Stomach smooth muscle (tissue), 2 donors: ENCODE measurements around the gene RFPL3.
"Not testable (repeated sequence)": the region's sequence is repeated elsewhere in the genome, so short reads cannot be mapped to it uniquely, and the experiment has no call there.

Source experiments
- H3K27ac ChIP-seq: one replicate; pipeline ENCODE4 v1.7.0; 2013; ENCODE audit warnings: mild to moderate bottlenecking, low read length, inconsistent platforms
- H3K27me3 ChIP-seq, 2 donors: one replicate each; pipeline ENCODE4 v1.7.0; 2013; ENCODE audit warnings: low read length in 2 of 2; ENCODE audit not compliant: insufficient read depth in 2 of 2, control insufficient read depth in 1 of 2
- H3K36me3 ChIP-seq, 2 donors: one replicate each; pipeline ENCODE4 v1.7.0; 2013; ENCODE audit warnings: low read length in 2 of 2; ENCODE audit not compliant: control insufficient read depth in 2 of 2, insufficient read depth in 2 of 2
- H3K4me1 ChIP-seq: one replicate; pipeline ENCODE4 v1.7.0; 2013; ENCODE audit warnings: low read length; ENCODE audit not compliant: control insufficient read depth, insufficient read depth
- H3K4me3 ChIP-seq, 2 donors: one replicate each; pipeline ENCODE4 v1.7.0; 2013; ENCODE audit warnings: low read length in 2 of 2
- H3K9ac ChIP-seq, 2 donors: one replicate each; pipeline ENCODE4 v1.7.0; 2013; ENCODE audit warnings: low read length in 2 of 2, mild to moderate bottlenecking in 1 of 2
- H3K9me3 ChIP-seq, 2 donors: one replicate each; pipeline ENCODE4 v1.7.0; 2013; ENCODE audit warnings: low read length in 2 of 2; ENCODE audit not compliant: control insufficient read depth in 2 of 2
- donor health status: healthy.
- donor health status: Pancreatic carcinoma.

The RFPL3 gene

GRCh38 chr22:32338757-32339156 lies 18.9 kb upstream of the RFPL3 start:
- no peaks in the 10 kb centered on the region for H3K4me1 ChIP-seq
- no peak overlapping the region for H3K27ac ChIP-seq
- no peak overlapping the region for H3K9ac ChIP-seq
- peaks cover 4 to 16% of the 10 kb centered on the region in 2 donors for H3K27me3 ChIP-seq
- H3K36me3 ChIP-seq = no peaks in the 10 kb centered on the region
- H3K4me3 ChIP-seq = no peak overlapping the region
- no peaks in the 10 kb centered on the region for H3K9me3 ChIP-seq

DNA sequence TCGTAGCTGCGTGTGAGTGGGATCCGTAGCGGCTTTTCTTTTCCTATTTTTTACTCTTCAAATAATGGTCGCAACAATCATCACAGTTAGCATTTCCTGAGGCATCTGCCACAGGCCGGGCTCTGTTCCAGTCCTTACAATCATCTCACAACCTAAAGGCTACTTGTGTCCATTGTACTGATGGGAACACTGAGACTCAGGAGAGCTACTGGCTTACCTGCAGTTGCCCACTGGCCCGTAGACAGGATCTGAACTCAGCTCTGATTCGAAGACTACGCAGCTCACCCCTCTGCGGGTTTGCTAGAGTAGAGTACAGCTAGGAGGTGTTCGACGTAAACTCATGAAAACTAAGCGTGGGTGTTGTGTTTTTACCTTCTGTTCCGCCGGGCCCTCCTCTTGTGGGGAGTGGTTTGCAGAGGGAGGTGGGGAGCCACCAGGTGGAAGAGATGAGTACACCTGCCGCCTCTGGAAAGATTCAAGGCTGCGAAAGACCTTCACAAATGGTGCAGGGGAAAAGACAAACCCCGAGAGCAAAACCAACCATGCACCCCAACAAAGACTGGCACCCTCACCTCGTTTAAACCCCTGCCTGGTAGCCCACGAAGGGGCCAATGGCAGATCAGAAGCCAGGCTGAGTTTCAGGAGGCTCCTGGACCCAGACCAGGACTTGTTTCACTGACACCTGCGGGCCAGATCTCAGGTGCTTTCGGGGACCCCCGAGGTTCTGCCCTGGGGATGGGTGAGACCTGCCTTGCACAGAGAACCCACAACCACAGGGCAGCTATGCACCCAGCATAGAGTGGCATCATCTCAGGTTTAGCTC lies 18.3 kb upstream of the RFPL3 start:
- H3K4me1 ChIP-seq = no peaks in the 10 kb centered on the region
- H3K4me3 ChIP-seq = no peak overlapping the region
- H3K36me3 ChIP-seq = no peaks in the 10 kb centered on the region
- no peaks in the 10 kb centered on the region for H3K9me3 ChIP-seq
- no peak overlapping the region for H3K9ac ChIP-seq
- H3K27ac ChIP-seq = no peak overlapping the region
- peaks cover 7 to 16% of the 10 kb centered on the region in 2 donors for H3K27me3 ChIP-seq

DNA sequence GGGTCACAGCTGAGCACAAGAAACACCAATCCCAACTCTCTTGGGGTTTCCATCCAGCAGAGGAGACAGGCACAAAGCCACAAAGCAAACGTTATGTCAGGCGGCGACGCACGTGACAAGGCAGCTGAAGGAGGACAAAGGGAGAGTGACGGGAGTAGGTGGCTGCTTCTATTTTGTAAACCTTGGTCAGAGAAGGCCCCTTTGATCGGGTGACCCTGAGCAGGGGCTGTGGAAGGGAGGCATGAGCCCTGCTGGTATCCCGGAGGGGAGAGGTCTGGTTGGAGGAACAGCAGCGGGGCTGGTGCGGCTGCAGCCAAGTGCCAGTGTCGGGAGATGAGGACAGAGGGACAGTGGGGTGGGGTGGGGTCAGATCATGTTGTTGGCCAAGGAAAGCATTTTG lies 17.3 kb upstream of the RFPL3 start:
- H3K4me3 ChIP-seq = no peak overlapping the region
- H3K9me3 ChIP-seq = no peaks in the 10 kb centered on the region
- no peak overlapping the region for H3K9ac ChIP-seq
- H3K36me3 ChIP-seq = no peaks in the 10 kb centered on the region
- no peak overlapping the region for H3K27ac ChIP-seq
- H3K27me3 ChIP-seq = peaks cover 7 to 11% of the 10 kb centered on the region in 2 donors
- H3K4me1 ChIP-seq = no peaks in the 10 kb centered on the region

DNA sequence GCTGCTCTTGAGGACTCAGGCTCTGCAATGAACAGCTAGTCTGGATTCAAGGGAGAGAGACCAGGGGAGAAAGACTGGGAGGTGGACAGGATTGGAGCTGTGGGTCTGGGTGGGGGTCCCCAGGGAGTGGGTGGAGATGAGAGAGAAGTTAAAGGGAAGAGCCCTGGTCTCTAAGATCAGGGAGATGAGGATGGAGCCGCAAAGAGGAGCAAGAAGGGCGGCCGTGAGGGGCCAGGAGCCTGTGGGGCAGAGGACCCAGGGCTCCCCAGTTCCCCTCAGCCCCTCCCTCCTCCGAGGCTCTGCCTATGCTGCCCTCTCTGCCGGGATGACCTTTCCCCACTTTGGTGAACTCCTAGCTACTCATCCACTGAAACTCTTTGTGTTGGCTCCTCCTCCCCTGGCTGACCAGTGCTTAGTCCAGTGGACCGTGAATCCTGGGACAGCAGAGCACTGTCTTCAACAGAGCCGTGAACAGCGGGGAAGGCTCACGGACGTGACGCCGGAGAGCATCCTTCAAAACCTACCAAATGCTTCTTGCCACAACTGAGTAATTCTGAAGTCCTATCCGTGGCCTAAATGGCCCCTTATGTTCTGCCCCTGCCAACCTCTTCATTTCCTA lies 16.4 kb upstream of the RFPL3 start:
- no peaks in the 10 kb centered on the region for H3K9me3 ChIP-seq
- peaks cover 7 to 11% of the 10 kb centered on the region in 2 donors for H3K27me3 ChIP-seq
- no peaks in the 10 kb centered on the region for H3K4me1 ChIP-seq
- no peak overlapping the region for H3K4me3 ChIP-seq
- no peak overlapping the region for H3K9ac ChIP-seq
- no peaks in the 10 kb centered on the region for H3K36me3 ChIP-seq
- no peak overlapping the region for H3K27ac ChIP-seq

DNA sequence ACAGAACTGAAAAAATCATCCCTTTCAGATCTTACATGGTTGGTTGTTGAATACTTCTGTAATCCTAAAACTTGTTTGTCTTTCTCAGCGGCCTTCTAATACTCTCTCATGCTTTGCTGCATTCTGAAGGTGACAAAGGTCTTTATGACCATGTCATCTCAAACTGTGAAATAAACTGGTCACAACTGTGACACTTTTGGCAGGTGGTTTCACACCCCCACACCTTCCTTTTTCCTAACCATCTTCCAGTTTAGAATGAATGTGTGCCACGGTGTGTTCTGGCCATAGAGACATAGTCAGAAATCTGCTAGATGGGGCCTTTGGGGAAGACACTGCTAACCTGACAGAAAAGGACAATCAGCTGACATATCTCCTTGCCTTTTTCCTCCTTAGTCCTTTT lies 14.7 kb upstream of the RFPL3 start:
- H3K4me3 ChIP-seq = no peak overlapping the region
- H3K9ac ChIP-seq = no peak overlapping the region
- H3K9me3 ChIP-seq = no peaks in the 10 kb centered on the region
- no peak overlapping the region for H3K27ac ChIP-seq
- no peaks in the 10 kb centered on the region for H3K4me1 ChIP-seq
- no peaks in the 10 kb centered on the region for H3K36me3 ChIP-seq
- H3K27me3 ChIP-seq = peaks cover 7 to 11% of the 10 kb centered on the region in 2 donors

DNA sequence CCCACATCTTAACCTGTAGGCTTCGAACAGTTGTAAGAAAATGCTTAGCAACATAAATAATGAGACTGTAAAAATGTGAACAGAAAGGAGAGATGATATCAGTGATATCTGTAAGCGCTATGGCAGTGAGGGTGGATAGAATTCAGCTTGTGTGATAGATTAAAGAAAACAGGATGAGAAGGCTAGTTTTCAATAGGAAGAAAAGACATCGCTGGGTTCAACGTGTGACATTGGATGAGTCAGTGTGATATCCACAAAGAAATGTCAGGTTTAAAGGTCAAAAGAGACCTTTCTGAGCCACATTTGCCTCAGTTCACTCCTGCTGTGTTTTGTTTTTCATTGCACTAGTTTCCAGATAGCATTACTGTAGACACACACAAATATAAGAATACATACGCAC lies 13.7 kb upstream of the RFPL3 start:
- no peaks in the 10 kb centered on the region for H3K4me1 ChIP-seq
- H3K27ac ChIP-seq = no peak overlapping the region
- H3K9me3 ChIP-seq = no peaks in the 10 kb centered on the region
- no peak overlapping the region for H3K9ac ChIP-seq
- H3K36me3 ChIP-seq = no peaks in the 10 kb centered on the region
- no peak overlapping the region for H3K4me3 ChIP-seq
- H3K27me3 ChIP-seq = peaks cover 7 to 11% of the 10 kb centered on the region in 2 donors

DNA sequence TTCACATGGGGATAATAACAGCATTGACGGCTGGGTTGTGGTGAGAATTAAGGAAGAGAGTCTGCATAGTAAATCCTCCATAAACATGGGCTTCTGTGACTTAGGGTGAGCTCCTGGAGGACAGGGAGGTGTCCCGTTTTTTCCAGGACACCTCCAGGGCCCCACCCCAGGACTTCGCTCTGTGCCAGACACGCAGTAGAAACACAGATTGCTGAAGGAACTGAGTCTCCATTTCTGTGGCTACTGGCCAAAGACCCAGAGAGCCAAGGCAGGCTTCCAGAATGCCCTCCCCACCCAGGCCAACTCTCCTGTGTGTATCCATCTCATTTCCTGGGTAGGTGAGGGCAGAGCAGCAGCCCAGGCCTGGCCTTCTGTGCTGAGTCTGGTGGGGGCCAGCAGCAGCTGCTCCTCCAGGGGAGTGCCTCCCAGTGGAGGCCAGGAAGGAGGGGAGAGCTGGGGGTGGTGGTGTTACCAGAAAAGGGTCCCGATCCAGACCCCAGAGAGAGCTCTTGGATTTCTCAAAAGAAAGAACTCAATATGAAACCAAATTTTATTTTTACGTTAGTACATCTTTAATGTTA lies 9.5 kb upstream of the RFPL3 start:
- no peaks in the 10 kb centered on the region for H3K4me1 ChIP-seq
- H3K36me3 ChIP-seq = no peaks in the 10 kb centered on the region
- no peak overlapping the region for H3K9ac ChIP-seq
- H3K9me3 ChIP-seq = no peaks in the 10 kb centered on the region
- H3K4me3 ChIP-seq = no peak overlapping the region
- peaks cover 0 to 3% of the 10 kb centered on the region in 2 donors for H3K27me3 ChIP-seq
- no peak overlapping the region for H3K27ac ChIP-seq

- not testable (repeated sequence) for H3K36me3 ChIP-seq, H3K27ac ChIP-seq, H3K9me3 ChIP-seq, H3K4me3 ChIP-seq, H3K4me1 ChIP-seq, H3K9ac ChIP-seq, H3K27me3 ChIP-seq
These were observed 5.8 kb upstream of the RFPL3 start for GRCh38 chr22:32351875-32352274.

DNA sequence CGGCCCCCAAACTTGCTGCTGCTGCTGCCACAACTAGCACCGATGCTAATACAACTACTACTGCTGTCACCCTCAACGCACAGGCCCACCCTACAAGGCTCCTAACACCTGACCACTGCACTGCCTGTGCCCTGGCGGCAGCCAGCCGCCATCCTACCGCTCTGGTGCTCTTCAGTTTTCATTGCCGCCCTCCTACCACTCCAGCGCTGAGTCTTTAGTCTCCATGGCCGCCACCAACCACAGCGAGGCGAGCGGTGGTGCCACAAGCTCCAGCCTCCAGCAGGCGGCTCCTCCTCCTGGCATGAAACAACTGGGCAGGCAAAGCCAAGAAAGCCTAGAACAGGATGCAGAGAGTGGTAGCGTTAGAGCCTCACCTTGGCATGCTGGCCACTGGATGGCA lies 5.0 kb upstream of the RFPL3 start:
- no peak overlapping the region for H3K27ac ChIP-seq
- H3K4me1 ChIP-seq = no peaks in the 10 kb centered on the region
- no peak overlapping the region for H3K9ac ChIP-seq
- no peak overlapping the region for H3K4me3 ChIP-seq
- H3K36me3 ChIP-seq = no peaks in the 10 kb centered on the region
- H3K9me3 ChIP-seq = no peaks in the 10 kb centered on the region
- no peaks in the 10 kb centered on the region for H3K27me3 ChIP-seq

DNA sequence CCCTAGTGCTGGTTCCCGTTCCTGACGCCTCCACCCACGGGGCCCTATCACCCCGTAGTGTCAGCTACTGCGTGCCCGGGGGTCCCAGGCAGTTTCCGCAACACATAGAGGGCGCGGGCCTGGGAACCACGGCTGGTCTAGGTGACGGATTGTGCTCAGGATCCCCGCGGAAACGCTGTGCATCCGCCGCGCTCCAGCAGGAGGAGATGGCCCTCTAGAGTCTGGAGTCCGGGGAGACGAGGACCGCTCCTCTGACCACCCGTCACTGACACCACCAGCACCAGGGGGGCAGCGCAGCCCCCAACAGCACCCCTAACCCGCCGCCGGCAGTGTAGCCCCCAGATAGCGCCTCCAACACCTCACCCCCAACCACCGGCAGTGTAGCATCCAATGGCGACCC lies 4.4 kb upstream of the RFPL3 start:
- no peaks in the 10 kb centered on the region for H3K27me3 ChIP-seq
- H3K27ac ChIP-seq = no peak overlapping the region
- H3K9ac ChIP-seq = no peak overlapping the region
- no peaks in the 10 kb centered on the region for H3K36me3 ChIP-seq
- no peaks in the 10 kb centered on the region for H3K4me1 ChIP-seq
- H3K9me3 ChIP-seq = no peaks in the 10 kb centered on the region
- H3K4me3 ChIP-seq = no peak overlapping the region

DNA sequence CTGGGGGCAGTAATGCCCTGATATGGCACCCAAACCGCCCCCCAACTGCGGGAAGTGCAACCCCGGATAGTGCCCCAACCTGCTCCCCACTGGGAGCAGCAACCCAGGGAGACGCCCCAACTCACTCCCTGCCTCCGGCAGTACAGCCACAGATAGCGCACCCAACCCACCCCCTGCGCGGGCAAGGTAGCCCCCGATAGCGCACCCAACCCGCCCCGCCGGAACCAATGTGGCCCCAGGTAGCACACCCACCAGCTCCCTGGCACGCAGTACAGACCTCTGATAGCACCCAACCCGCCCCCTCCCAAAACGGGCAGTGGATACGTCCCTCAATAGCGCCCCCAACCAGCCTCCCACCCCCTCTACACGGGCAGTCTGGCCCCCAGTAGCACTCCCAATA lies 3.8 kb upstream of the RFPL3 start:
- H3K9ac ChIP-seq = no peak overlapping the region
- no peaks in the 10 kb centered on the region for H3K9me3 ChIP-seq
- no peaks in the 10 kb centered on the region for H3K27me3 ChIP-seq
- H3K36me3 ChIP-seq = no peaks in the 10 kb centered on the region
- no peak overlapping the region for H3K27ac ChIP-seq
- H3K4me3 ChIP-seq = no peak overlapping the region
- no peaks in the 10 kb centered on the region for H3K4me1 ChIP-seq
